Hematopoietic multipotent progenitor cell treated with erythropoietin and hydrocortisone succinate and interleukin-3 and kit ligand, for 17 days (in vitro differentiated cells): Measurements from ENCODE around the gene GDAP1L1.
"Not testable (repeated sequence)": the region's sequence is repeated elsewhere in the genome, so short reads cannot be mapped to it uniquely, and the experiment has no call there.

Experiments
- DNase-seq: peaks from one replicate; pipeline ENCODE4 v3.0.0-alpha.2; 2015; ENCODE audit warnings: low spot score

GDAP1L1 gene

GRCh38 chr20:44302026-44302669, 55.0 kb downstream of the GDAP1L1 start:
- DNase-seq, result no peak

- no peak for DNase-seq
These were observed 55.6 kb downstream of the GDAP1L1 start for GRCh38 chr20:44302736-44303135.

GRCh38 chr20:44304383-44304782, 57.3 kb downstream of the GDAP1L1 start:
- no peak for DNase-seq

GRCh38 chr20:44306927-44307326, 59.8 kb downstream of the GDAP1L1 start:
- no peak for DNase-seq

GRCh38 chr20:44309763-44310663, 62.9 kb downstream of the GDAP1L1 start:
- DNase-seq, result peak; percentile 52

- DNase-seq, result peak; percentile 99
These were observed 63.8 kb downstream of the GDAP1L1 start, which contains the start of gene FITM2 for GRCh38 chr20:44310664-44311639. Gene FITM2 (minus strand): TSS chr20:44311202. CDS start chr20:44311148, 54 bp downstream.

GRCh38 chr20:44314870-44315269, 67.8 kb downstream of the GDAP1L1 start:
- no peak for DNase-seq

GRCh38 chr20:44319839-44320422, 72.8 kb downstream of the GDAP1L1 start:
- no peak for DNase-seq

GRCh38 chr20:44324343-44324742, 77.2 kb downstream of the GDAP1L1 start:
- no peak for DNase-seq

GRCh38 chr20:44326391-44327159, 79.5 kb downstream of the GDAP1L1 start:
- DNase-seq, result no peak

GRCh38 chr20:44327748-44328147, 80.6 kb downstream of the GDAP1L1 start:
- DNase-seq, result not testable (repeated sequence)

GRCh38 chr20:44328428-44328827, 81.3 kb downstream of the GDAP1L1 start:
- no peak for DNase-seq
